Activated CD8-positive, alpha-beta memory T cell treated with anti-CD3 and anti-CD28 coated beads, Interleukin-2, amount 50 U/mL, for 1 hour (primary cell): ENCODE data around the gene RPEL1.

Experiments
- DNase-seq: peaks from one replicate; pipeline ENCODE4 v3.0.0-alpha.2; 2020; ENCODE audit errors: extremely low read depth

The RPEL1 gene

DNA sequence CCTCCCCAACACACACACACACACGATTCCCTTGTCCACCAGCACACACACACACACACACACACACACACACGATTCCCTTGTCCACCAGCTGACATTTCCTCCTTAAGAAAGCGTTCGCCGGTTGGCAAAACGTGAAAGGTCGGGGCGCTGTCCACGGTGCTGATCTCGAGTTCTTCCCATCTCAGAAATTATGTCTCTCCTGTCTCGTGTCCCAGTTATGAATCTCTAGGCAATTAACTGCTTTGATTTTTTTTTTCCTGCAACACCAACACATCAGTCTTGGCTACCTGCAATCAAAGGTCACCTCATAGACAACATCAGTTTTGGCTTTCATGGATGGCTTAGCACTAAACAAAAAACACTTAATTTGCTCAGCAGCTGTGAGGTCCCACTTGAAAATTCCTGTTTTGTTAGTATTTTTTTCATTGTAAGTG, 33.2 kb downstream of the RPEL1 start:
- DNase-seq = no peak

DNA sequence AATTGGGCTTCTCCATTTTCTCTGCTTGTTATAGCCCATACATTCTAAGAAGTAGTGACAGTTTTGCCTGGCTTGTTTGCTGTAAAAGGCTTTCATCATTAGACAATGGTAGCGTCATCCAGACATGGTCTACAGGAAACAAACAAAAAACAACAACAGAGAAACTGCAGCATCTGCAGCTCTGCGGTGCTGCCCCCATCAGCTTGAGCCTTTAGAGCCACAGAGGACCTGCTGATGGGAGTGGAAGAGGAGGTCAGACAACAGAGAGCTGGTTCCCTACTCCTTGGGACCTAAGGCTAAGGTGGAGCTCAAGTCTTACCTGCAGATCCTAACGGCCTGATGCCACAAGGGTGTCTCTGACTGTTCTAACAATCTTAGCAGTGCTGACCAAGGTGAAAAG, 34.3 kb downstream of the RPEL1 start:
- DNase-seq = no peak

DNA sequence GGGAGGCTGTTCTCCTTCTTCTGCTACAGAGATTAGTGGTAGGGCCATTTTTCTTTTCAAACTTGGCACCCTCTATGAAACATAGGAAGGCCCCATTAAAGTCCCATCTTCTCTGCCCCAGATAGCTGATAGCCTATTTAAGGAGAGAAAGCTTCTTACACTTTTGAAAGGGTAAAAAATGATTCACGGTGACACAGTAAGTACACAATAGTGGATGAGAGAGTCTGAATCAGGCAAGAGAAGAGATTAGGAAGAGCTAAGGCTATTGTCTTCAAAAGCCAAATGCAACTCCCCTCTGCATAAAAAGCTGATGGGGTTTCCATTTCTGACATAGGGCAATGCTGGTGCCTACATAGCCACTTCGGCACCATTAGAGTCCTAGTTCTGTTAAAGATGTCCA, 34.8 kb downstream of the RPEL1 start:
- DNase-seq = no peak

DNA sequence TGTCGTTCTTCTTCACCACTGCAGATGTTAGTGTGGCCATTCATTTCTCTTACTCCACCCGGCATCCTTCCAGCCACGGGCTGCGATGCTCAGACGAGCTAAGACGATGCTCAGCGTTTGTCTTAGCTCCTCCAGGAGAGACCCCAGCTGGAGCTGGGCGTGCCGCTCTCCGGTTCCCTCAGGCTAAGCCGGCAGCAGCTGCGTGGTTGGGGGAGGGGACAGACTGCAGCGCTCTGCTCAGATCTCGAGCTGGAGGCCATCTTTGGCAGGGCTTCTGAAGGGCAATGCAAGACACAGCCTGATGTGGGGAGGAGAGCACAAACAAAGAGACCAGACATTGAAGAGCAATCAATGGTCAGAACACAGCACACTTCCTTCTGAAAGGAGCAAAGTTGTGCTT, 36.1 kb downstream of the RPEL1 start:
- no peak for DNase-seq

DNA sequence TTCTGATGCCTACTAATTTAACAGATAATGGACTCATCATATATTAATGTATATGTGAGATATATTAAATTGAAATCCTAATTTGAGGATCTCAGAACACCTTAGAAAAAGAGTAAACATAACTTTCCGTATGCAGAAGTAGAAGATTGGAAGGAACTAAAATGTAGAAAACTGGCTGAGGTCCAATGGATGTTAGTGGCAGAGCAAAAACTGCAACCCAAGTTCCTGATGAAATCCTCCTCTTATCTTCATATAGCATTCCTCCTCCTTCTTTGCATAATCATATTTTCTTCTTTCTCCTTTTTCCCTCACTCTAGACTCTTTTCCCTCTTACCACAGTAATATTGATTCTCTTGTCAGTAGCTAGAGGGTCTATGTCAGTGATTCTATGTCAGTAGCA, 37.3 kb downstream of the RPEL1 start:
- no peak for DNase-seq

GRCh38 chr10:103284170-103284569, 38.5 kb downstream of the RPEL1 start:
- no peak for DNase-seq

DNA sequence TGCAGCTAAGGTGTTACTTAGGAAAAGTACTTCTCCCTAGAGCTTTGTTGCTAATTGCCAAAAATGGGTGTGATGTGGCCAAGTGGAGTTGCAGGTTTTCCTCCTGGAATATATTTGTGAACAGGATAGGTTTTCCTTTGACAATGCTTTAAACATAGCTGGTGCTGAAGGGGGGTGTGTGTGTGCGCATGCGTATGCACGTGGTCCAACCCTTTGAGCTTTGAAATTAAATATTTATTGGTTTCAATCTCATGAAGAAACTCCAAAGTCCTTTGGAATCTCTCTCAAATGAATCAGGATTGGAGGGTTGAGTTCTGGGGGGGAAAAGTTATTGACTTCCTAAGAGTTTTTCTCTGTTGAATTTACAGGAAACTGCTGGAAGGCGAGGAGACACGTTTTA, 42.3 kb downstream of the RPEL1 start:
- no peak for DNase-seq

DNA sequence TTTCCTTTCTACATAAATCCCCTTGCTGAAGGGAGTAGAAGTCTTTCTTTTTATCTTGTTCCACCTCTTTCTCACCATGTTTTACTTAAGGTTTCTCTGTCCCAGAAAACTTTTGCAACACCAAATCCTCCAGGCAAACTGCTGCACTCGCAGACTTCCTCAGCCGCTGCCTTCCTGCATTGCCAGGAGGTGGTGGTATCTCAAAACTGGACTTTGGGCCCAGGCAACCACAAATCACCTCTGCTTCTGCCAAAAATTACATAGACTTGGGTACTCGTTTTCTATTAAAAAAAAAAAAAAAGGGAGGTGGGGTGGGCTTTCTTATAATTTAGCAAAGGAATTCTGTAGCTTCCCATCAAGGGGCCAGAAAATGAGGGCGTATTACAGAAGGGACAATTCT, 45.9 kb downstream of the RPEL1 start:
- no peak for DNase-seq

- DNase-seq = no peak
Observed at GRCh38 chr10:103295374-103296015, 49.8 kb downstream of the RPEL1 start.
